Activated effector memory CD4-positive, alpha-beta T cell treated with anti-CD3 and anti-CD28 coated beads, Interleukin-2, amount 50 U/mL, for 16 hours (primary cell): ENCODE results near the gene GPATCH2L.

Source experiments
- DNase-seq: peaks from one replicate; pipeline ENCODE4 v3.0.0-alpha.2; 2020

GPATCH2L gene

GRCh38 chr14:76151398-76152332 is at the start of gene GPATCH2L:
GPATCH2L (plus strand) TSS chr14:76151922; CDS start chr14:76154364, 2,442 bp downstream.
- peak; percentile 99 for DNase-seq

GRCh38 chr14:76104802-76105355 is 46.8 kb upstream of the GPATCH2L start:
- no peak for DNase-seq

GRCh38 chr14:76106188-76106587 is 45.5 kb upstream of the GPATCH2L start:
- no peak for DNase-seq

GRCh38 chr14:76109087-76109880 is 42.4 kb upstream of the GPATCH2L start:
- DNase-seq: no peak

GRCh38 chr14:76112889-76113624 is 38.7 kb upstream of the GPATCH2L start:
- DNase-seq: no peak

- no peak for DNase-seq
These were observed 38.0 kb upstream of the GPATCH2L start for GRCh38 chr14:76113691-76114090.

GRCh38 chr14:76115010-76115422 is 36.7 kb upstream of the GPATCH2L start:
- no peak for DNase-seq

DNA sequence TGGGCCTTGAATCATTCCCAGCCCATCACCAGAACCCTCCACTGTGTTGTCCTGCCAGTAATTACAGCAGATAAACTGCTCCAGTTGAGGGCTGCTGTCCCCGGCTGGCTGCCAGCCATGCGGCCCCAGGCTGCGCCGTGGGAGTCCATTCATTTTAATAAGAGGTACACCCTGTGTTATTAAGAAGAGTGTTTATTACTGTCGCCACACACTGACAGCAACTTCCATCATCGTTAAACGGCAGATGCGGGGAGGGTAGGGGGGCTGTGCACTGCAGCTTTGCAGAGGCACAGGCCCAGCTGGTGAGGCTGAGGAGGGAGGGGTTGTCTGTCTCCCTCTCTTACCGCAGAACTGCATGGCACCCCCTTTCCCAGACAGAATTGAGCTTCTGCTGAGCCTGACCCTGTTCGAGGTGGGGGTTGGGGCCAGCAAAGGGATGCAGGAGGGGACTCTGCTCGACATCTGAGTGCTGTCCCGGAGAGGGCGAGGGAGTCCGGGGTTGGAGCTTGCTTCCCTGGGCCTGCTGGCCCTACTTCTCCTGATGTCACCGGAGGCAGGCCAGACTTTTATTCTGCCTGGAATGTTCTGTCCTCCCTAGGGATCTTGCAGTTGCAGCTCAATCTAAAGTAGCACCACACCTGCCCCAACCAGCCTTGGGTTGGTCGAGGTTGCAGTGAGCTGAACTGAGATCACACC is 33.8 kb upstream of the GPATCH2L start:
- DNase-seq: no peak

GRCh38 chr14:76118594-76118993 is 33.1 kb upstream of the GPATCH2L start:
- no peak for DNase-seq

- no peak for DNase-seq
These were observed 30.5 kb upstream of the GPATCH2L start for GRCh38 chr14:76121089-76121748.

DNA sequence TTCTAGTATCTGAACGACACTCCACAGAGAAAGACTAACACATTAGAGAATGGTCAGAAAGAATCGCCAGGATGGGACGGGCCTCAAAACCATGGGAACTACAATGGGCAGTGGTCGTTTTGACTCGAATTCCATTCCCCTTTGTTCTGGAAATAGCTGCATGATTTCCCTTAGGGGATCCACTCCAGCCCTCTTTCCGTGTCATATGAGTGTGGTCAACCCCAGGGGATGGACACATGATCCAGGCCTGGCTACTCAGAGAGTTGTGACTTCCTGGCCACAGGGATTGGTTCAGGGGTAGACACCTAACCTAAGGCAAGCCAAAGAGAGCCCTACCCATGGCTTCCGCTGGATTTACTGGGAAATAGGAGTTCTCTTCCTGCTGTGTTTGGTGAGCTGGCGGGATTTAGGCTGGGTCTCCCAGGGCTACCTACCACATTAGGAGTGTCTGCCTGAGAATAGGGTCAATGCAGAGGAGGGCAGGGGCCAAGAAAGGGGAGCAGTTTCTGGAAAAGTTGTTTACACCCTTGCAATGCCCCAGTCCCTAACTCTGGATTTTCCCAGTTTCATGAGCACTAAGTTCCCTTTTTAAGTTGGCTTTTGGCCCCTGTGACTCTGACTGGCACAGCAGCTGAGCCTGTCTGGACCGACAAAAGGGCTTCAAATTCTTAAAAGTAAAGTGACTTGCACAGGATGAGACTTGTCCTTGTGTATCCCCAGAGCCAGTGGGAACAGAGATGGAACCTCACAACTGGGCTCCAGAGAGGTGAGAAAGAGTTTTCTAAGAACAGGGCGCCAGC is 28.1 kb upstream of the GPATCH2L start:
- no peak for DNase-seq

DNA sequence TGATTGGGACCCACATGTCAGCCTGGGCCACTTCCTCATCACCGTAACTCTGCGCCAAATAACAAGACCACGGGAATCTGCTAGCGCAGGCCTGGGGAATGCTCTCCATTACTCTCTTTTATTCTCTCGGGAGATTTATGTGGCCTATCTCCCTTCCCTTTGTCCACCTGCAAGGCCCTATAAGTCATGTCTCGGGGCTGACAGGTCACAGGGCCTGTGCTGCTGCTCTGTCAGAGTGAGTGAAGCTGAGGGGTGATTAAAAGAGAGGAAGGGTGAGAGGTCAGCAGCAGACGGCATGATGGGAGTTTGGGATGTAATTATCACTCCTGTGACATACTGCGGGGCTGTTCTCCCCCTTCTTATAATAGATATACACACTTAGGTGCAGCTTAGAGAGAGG is 26.2 kb upstream of the GPATCH2L start:
- DNase-seq: no peak

DNA sequence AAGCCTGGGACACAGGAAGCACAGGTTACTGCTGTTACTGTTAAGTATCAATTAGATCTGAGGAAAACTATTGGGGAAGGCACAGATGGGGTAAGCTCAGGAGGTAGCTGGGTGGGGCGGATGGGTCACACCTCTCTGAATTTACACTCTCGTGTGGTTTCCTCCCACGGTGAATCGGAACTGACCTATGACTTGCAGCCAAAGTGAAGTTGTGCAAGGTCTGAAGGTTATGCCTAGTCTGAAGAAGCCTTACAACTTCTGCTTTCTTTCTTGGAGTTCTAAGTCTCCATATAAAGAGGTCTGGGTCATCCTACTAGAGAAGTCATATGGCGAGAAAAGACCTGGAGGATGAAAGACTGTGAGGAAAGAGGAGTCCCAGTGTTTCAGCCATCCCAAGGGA is 25.6 kb upstream of the GPATCH2L start:
- DNase-seq: no peak

GRCh38 chr14:76129851-76130576 is 21.7 kb upstream of the GPATCH2L start:
- no peak for DNase-seq

DNA sequence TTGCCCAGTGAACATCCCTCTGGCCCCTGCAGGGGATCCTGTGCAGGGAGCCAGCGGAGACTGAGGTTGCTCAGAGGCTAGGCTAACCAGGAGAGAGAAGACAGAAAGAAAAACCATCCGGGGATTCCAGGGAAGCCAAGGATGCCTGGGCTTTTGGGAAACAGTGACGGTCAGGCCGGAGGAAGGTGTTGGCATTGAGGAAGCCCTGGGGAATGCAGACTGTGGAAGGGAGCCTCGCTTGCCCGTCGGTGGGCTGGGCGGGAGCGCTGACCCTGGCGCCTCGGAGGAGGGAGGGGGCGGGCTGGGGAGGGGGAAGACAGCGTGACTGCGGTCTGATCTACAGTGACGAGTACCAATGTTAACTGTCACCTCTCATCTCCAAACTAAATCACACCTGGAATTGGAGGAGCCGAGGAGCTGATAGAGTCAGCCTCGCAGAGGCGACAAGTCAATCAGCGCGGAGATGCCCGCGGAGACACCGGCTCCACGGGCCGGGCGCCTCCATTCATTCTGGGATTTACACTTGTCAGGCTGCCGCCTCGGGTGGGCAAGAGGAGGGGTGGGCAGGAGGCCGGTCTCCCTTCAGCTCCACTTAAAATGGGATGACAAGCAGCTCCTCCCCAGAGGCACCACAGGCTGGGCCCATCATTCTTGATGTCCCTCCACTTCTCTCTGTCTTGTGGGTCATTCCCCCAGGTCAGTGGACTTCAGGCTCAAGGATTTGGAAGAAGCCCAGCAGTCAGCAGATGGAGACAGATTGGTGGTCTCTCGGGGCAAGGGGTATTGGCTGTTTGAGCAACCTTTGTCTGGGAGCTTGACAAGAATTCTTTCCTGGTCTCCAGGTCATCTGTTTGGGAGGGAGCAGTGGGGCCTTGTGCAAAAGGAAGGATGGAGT is 20.4 kb upstream of the GPATCH2L start:
- DNase-seq: no peak

DNA sequence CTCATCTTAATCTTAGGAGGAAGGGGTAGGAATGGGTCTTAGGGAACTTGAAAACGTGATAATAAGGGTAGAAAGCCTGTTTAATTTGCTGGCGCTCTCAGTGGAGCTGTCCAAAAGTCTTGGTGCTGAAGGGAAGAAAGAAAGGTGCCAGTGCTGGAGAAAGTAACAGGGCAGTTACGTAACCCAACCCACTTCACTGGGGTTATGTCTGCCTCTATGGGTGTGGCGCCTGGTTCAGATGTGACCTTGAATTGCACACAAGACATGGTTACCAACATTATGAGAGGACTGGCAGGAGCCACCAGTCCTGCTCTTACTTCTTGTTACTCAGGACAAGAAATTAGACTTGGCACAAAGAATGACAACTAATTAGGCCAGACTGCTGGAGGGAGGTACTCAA is 18.6 kb upstream of the GPATCH2L start:
- no peak for DNase-seq

DNA sequence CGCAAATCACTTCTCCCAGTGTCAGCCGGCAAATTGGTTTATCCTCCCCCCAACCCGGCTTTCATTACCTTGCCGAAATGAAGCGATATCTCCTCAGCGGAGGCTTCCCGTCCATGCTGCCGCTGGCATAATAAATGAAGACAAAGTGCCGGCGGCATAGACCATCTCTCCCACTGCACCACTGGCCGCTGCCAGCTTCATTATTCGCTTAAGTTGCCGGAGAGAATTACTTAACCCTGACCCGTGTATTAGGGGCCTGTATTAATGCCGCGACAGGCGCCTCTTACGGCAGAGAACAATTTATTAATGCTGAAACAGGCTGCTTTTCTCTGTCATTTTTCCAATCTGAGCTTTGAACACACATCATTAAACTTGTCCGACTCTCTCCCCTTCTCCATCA is 17.5 kb upstream of the GPATCH2L start:
- no peak for DNase-seq

DNA sequence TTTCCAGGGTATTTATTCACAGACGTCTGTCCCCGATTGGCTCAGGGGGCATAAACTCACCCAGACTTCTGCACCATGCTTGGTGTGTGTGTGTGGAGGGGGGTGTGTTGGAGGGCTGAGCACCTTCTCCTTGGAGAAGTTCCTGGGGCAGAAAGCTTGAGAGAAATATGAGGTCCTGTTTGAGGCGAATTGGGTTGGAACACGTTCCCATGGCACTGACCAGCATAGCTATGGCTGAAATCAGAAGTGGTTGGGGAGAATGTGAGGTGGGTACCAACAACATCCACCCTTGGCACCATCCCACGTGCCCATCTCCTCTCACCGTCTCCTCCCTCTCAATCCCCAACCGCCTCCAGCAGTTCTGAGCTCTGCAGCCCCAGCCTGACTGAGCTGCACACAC is 16.0 kb upstream of the GPATCH2L start:
- DNase-seq: no peak
